Activated T-cell treated with anti-CD3 and anti-CD28 coated beads, Interleukin-2, amount 50 U/mL, for 48 hours (primary cell): Measurements from ENCODE around the gene RAB37.

Source experiments
- DNase-seq, 2 experiments: peaks; one replicate each; pipeline ENCODE4 v3.0.0-alpha.2; 2020

RAB37 gene

DNA sequence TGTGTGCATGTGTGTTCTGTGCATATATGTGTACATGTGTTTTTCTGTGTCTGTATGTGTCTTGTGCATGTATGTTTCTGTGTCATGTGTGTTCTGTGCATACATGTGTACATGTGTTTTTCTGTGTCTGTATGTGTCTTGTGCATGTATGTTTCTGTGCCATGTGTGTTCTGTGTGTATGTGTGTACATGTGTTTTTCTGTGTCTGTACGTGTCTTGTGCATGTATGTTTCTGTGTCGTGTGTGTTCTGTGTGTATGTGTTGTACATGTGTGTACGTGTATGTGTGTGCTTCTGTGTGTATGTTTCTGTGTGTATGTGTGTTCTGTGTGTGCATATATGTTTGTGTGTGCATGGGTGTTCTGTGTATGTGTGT is 8.4 kb upstream of the RAB37 start:
- no peak for DNase-seq

GRCh38 chr17:74729368-74729767 is 7.7 kb upstream of the RAB37 start:
- DNase-seq = no peak

DNA sequence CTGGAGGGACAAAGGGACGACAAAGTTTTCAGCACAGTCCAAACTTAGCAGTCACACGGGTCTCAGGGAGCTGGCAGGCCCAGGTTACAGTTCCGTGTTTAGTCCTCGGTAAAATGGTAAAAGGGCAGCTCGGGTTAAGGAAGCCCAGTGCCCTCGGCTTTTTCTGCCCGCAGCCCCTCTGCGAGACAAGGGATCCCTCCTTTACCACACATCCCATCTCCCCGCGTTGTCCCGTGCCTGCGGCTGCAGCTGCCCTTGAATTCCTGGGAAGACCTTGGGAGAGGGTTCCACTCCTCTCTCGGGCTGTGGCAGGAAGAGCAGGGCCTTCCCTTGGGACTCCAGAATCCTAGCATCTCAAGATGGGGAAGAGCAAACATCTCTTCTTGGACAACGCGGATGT is 7.2 kb upstream of the RAB37 start:
- no peak for DNase-seq

DNA sequence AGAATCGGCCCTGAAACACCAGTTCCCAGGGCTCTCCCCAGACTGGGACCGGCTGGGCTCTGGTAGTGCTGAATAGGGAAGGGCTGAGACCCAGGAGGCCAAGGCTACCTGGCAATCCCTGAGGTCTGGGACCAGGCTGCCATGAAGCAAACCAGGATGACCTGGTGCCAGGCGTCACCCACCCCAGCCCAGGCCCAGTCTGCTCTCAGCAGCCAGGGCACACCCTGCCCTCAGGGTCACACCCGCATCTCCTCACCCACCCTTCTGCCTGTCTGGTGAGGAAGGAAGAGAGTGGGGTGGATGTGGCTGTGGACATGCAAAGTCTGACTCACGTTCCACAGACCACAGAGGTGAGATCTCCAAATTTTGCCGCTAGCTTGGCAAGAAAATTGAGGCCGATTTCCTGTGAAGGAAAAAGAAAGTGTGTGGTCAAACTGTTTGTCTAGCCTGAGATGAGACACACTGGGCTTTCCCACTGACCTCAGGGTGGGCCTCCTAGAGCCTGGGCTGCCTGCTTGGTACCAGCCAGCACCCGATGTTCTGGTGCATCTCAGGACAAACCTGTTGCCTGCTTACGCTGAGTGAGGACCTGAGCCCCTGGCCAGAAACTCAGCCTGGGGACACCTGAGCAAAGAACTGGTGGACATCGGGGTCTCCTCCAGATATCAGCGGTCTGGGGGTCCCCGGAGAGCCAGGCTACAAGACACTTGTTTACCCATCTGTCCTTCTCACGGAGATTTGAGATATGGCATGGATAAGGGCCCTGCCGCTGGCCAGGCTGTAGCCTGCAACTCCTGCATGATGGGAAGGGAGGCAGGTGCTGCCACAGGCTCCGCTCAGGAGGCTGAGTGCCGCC is 6.3 kb upstream of the RAB37 start:
- DNase-seq = peak in 1 of 2 experiments; percentile 66

DNA sequence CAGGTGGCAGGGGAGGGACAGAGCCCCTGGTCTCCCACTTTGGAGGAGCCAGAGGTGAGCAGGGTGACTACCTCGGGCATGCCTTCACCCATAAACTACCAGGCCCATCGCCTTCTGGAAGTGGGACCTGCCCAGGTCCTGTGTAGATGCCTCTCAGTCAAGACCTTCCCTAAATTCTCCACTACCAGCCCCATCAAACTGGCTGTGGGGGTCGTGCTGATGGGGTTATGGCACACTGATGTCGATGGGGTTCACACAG is 5.8 kb upstream of the RAB37 start:
- no peak for DNase-seq

DNA sequence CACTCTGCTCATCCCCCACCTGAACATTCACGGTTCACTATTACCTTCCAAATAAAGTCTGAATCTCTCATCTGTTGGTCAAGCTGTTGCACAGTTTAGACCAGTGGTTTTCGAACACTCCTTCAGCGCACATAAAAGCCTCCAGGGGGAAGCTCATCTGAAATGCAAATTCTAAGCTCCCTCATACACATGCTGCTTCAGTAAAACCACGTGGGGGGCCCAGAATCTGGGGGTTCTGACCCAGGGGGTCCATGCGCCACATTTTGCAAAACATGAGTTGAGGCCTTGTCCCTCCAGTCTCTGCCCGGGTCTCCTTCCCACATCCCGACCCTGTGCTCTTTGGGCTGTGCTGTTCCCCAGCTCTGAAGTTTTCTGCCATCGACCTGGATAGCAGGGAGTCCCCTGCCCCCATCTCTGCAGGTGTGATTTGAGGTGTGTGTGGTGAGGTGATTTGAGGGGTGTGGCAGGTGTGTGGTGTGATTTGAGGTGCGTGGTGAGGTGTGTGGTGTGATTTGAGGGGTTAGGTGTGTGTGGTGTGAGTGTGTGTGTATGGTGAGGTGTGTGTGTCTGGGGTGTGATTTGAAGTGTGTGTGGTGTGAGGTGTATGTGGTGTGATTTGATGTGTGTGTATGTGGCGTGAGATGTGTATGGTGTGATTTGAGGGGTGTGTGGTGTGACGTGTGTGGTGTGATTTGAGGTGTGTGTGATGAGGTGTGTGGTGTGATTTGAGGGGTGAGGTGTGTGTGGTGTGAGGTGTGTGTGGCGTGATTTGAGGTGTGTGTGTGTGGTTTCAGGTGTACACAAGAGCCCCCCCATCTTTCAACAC is 4.8 kb upstream of the RAB37 start:
- DNase-seq = no peak

DNA sequence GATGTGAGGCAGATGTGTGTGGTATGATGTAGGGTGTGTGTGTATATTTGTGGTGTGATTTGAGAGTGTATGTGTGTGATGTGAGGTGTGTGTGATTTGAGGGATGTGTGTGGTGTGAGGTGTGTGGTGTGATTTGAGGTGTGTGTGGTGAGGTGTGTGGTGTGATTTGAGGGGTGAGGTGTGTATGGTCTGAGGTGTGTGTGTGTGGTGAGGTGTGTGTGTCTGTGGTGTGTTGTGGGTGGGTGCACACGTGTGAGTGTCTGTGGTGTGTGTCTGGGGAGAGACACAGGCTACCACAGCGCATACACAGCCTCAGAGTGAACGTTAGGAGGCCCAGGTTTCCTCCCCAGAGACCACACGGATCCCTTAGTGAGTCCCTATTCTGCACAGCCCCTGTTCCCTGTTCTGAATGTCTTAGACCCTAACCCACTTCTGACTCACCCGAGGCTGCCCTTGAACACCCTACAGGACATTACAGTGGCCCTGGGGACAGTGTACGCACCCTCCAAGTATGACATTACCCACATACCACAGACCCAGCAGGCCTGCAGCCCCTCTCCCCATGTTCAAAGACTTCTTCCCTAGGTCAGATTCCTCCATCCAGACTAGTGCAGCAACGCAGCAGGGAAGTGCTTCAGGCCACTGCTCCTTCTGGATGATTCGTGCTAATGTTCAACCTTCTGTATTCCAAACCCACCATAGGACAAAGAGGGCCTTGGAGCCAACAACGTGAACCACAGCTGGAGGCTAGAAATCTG is 3.5 kb upstream of the RAB37 start:
- no peak for DNase-seq

DNA sequence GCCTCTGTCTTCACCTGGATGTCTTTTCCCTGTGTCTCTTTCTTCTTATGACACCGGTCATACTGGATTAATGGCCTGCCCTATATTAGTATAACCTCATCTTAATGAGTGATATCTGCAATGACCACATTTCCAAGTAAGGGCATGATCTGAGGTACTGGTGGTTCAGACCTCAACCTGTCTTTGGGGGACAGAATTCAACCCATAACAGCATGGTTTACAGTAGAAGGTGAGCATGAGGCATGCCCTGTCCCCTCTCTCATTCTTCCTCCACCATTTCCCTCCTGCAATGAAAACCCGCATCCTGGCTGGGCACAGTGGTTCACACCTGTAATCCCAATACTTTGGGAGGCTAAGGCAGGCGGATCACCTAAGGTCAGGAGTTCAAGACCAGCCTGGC is 2.8 kb upstream of the RAB37 start:
- no peak for DNase-seq

- peak; percentile 65 to 69 for DNase-seq
These were observed 419 bp downstream of the RAB37 start for GRCh38 chr17:74737299-74738050.

GRCh38 chr17:74738051-74738996 is 1.3 kb downstream of the RAB37 start:
- DNase-seq = peak; percentile 86

DNA sequence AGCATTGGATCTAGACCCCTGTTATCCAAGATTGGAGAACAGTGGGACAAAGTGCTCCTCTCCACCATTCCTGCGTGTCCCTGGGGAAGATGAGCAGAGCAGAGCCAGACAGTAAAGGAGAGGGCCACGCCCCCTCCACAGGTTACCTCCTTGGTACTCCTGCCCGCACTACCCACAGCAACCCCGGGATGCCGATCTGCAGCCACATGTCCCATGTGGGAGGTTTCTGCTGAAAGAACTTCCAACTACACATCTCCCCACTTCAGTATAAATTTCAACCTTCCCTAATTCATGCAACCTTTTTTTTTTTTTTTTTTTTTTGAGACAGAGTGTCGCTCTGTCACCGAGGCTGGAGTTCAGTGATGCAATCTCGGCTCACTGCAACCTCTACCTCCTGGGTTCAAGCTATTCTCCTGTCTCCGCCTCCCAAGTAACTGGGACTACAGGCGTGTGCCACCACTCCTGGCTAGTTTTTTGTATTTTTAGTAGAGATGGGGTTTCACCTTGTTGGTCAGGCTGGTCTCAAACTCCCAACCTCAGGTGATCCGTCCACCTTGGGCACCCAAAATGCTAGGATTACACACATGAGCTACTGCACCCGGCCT is 2.3 kb downstream of the RAB37 start:
- no peak for DNase-seq

GRCh38 chr17:74740173-74740572 is 3.1 kb downstream of the RAB37 start:
- DNase-seq = no peak

GRCh38 chr17:74740641-74741387 is 3.8 kb downstream of the RAB37 start:
- DNase-seq = no peak

DNA sequence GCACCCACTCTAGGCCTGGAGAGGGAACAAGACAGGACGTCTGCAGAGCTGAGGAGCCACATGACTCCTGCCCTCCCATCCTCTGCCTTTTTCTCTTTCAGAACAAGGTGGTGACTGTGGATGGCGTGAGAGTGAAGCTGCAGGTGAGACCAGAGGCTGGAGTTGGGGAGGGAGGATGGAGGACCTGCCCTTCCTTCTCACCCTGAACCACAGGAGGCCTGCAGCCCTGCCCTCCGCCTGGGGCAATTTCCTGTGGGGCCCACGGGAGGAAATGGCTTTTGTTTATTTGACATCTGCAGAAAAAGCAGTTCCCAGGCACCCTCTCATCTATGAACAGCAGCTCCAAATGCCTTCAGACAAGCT is 5.1 kb downstream of the RAB37 start:
- DNase-seq = peak; percentile 65 to 72

GRCh38 chr17:74742978-74743545 is 6.0 kb downstream of the RAB37 start:
- no peak for DNase-seq

- no peak for DNase-seq
These were observed 6.7 kb downstream of the RAB37 start for GRCh38 chr17:74743755-74744154.

DNA sequence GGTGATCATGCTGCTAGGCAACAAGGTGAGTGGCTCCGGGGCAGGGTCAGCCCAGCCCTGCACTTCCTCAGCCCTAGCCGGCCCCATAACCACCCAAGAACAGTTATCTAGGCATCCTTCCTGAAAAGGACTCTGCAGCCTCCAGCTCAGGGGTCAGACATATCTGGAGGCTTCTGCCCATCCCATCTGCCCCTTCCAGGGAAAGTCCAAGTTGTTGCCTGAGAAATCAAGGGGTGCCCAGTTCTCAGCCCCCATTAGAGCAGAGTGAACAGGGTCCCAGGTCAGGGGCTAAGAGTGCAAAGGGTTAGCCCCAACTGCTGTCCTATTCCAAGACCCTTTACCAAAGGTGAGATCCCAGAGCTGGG is 7.3 kb downstream of the RAB37 start:
- no peak for DNase-seq

- DNase-seq = peak; percentile 95 to 97
These were observed 7.9 kb downstream of the RAB37 start for GRCh38 chr17:74744714-74745547.

DNA sequence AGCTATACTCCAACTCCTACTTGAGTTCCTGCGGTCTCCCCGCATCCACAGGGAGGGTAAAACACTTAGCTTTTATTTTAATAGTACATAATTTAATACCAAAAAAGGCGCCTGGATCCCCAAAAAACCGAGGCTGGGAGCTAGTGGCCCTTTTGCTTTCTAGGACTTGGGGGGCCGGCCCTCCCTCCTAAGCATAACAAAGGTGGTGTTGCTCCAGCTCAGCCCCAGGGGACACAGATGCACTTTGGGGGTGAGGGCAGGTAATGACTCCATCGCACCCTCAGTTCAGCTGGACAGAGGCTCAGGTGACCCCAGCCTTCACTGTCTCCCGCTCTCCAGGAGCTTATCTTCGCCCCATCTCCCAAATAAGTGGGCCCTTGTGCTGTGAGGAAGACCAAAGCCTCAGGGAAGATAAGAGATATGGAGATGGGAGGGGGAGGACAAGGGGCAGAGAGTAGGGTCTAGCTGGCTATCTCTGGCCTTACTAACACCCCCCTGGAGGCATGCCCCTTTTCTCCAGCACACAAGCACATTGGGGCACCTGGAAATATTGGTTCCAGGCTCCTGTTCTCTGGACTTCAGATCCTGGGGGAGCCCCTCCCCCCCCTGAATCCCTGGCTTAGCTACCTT is 8.6 kb downstream of the RAB37 start:
- DNase-seq = no peak
